NCI-H2196 (cell line): Measurements from ENCODE around the gene CHST1.

Experiments used
- DNase-seq: peaks from one replicate; lab custom pipeline; 2025; ENCODE audit not compliant: unreplicated experiment; lab: John Stamatoyannopoulos, UW

CHST1 gene, protein sequence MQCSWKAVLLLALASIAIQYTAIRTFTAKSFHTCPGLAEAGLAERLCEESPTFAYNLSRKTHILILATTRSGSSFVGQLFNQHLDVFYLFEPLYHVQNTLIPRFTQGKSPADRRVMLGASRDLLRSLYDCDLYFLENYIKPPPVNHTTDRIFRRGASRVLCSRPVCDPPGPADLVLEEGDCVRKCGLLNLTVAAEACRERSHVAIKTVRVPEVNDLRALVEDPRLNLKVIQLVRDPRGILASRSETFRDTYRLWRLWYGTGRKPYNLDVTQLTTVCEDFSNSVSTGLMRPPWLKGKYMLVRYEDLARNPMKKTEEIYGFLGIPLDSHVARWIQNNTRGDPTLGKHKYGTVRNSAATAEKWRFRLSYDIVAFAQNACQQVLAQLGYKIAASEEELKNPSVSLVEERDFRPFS

GRCh38 chr11:45665206-45665932, at the start of gene CHST1:
Gene CHST1 (minus strand): TSS chr11:45665622. CDS start chr11:45650923, 14,699 bp downstream.
- DNase-seq: peak; percentile 70

- no peak for DNase-seq
These were observed 48.2 kb upstream of the CHST1 start for GRCh38 chr11:45713573-45713972.

GRCh38 chr11:45710561-45710960, 45.1 kb upstream of the CHST1 start:
- DNase-seq: no peak

GRCh38 chr11:45708887-45709663, 43.7 kb upstream of the CHST1 start:
- DNase-seq: no peak

DNA sequence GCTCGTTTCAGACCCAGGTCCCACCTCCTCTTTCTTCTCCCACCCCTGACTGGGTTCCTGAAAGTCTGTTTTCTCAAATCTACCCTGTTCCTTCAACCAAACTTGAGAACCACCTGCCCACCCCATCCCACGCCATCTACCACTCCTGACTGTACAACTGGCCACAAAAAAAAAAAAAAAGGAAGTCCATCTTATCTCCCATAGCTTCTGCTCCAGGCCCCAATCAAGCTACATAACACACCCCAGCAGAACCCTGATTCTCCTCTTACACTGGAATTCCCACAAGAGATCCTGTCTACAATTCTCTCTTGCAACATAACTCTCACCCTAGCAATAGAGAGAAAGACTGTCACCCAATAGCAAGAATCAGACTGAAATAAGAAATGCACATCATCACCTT, 39.2 kb upstream of the CHST1 start:
- no peak for DNase-seq

- no peak for DNase-seq
These were observed 38.7 kb upstream of the CHST1 start for GRCh38 chr11:45704133-45704532.

DNA sequence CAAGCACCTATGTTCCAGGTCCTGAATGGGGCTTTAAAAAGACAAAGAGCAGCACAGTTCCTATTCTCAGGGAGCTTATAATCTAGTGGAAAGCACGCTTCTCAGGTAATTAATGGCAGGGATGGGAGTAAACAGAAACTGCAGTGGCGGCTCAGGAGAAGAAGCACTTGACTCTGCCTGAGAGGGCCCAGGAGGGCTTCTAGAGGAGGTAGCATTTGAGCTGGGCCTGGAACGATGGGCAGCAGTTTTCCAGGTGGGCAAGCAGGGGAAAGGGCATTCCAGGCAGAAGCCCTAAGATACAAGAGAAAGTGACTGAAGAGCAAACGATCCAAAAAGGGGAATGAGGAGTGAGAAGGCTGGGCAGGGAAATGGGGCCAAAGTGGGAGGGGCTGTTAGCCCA, 37.1 kb upstream of the CHST1 start:
- no peak for DNase-seq

DNA sequence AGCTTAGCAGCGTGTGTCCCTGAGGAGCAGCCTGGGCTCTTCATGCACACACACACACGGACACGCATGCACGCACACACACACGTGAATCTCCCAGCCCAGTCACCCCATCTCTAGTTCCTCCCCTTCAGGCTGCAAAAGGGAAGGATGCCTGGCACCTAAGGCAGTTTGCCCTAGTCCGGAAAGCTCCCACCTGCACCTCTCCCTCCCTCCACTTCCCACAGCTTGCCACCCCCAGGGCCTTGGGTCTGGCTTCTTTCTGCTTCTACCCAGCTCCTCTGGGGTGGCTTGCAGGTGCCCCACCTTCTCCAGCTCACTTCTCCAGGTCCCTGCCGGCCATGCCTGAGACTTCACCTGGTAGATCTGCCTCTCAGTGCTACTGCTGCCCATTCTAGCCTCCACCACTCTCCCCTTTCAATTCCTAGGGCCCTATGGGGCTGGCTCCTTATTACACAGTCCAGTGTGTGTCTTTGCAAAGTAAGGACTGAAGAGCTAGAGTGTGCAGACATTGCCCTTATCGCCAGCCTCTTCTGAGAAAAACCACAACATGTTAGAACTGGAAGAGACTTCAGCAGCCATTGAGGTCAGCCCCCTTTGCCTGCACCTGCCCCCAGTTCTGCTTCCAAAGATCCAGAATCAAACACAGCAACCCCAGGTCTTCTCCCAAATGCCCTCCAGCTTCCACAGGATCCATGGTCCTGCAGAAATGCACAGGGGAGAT, 33.5 kb upstream of the CHST1 start:
- DNase-seq: no peak

GRCh38 chr11:45692808-45693453, 27.5 kb upstream of the CHST1 start:
- no peak for DNase-seq

- no peak for DNase-seq
These were observed 23.1 kb upstream of the CHST1 start for GRCh38 chr11:45688472-45689033.

- DNase-seq: no peak
These were observed 22.4 kb upstream of the CHST1 start for GRCh38 chr11:45687836-45688235.

DNA sequence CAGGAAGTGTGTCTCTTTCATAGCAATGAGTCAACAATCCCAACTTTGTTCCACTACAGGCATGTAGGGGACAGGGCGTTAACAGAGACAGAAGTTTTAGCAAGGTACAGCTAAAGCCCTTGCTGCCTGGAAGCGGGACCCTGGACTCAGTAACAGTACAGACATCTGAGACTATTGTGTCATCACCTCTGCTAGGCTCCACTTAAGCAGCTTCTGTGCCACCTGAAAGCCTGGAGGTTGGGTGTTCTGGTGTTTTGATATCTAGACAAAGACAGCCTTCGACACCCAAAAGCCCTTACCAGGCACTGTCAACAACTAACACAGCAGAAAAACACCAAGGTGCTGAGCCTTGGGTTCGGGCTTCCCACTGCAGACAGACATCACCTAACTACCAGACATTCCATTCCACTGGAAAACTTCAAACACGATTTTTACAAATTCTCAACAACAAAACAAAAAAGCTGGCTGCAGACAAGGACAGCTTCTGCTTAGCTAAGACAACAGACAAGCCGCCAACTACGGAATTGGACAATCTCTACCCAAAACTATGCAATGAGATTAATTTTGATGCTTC, 20.6 kb upstream of the CHST1 start:
- no peak for DNase-seq

DNA sequence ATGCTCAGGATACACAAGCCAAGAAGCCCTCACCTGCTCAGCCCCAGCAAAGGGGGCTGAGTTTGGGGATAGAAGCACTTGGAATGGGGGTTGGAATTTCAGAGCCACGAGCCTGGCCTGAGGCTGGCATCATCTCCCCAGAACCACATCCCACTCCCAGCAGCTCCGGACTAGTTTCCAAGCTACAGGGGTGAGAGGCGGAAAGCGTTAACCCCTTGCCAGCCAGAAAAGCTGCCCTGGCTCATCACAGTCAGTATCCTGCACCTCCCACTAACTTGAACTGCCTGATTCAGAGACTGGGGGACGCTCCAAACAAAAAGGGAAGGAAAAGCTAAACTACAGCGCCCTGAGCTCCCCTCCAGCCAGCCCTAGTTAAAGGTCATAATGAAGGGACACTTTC, 19.0 kb upstream of the CHST1 start:
- DNase-seq: no peak

GRCh38 chr11:45683271-45684058, 18.0 kb upstream of the CHST1 start:
- DNase-seq: no peak

DNA sequence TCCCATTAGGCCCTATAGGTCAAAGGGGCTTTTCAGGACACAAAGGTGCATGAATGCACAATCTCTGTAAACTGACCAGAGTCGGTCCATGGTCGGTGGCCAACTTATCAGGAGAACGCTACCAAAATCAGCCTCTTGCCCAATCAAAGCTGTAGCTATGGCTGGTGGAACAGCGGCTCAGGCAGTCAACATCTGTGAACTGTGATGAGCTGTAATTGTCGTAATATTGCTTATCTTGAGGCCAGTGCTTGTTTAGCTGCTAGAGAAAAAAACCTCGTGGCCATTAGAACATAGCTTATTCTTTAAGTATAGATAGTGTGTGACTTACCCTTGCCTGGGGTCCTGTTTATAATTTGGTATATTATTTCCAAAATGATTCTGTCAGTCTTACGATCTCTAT, 14.4 kb upstream of the CHST1 start:
- DNase-seq: no peak

GRCh38 chr11:45678976-45679375, 13.6 kb upstream of the CHST1 start:
- no peak for DNase-seq

GRCh38 chr11:45677770-45678512, 12.5 kb upstream of the CHST1 start:
- peak; percentile 43 for DNase-seq

DNA sequence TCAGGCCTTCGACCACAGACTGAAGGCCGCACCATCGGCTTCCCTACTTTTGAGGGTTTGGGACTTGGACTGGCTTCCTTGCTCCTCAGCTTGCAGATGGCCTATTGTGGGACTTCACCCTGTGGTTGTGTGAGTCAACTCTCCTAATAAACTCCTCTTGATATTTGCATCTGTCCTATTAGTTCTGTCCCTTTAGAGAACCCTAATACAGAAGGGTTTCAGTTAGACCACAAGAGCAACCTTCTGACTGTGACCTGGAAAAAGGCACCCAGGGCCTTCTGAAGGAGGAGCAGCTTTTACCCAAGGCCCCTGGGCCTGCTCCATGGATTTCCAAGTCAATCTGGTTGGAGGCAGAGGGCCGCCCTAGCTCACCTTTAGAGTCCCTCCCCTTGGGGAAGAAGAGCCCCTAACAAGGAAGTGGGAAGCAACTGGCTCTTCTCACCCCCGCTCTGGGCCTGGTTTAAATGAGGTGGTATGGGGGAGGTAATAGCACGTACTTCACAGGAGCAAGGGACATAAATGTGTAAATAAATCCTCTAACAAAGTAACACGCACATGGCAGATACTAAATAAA, 11.2 kb upstream of the CHST1 start:
- DNase-seq: no peak
